HPDE6-E6E7 (cell line): ENCODE results near the gene CRISP2.

Source experiments
- DNase-seq: peaks from one replicate; pipeline ENCODE4 v3.0.0; 2011; ENCODE audit warnings: missing footprints; ENCODE audit errors: extremely low spot score

CRISP2 gene

DNA sequence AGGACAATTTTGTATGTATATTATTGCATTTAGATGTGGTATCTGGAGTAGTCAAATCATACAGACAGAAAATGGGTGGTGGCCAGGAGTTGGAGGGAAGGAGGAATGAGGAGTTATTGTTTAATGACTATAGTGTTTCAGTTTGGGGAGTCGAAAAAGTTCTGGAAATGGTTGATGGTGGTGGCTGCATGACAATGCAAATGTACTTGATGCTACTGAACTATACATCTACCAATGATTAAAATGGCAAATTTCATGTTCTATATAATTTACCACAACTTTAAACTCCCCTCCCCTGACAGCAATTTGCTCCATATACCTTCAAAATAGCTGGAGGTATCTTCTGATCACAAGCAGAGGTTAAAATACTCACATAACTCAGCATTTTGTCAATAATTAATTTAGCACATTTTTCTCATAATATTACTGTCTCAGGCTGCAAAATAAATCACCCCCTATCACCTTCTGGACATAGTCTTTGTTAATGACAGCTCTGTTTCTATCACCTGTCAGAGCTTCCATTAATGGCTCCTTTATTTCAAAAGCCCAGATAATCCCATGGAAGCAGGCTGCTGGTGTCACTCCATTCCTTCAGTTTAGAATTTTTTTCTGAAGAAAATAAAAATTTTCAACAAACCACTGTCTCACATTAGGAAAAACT lies 51.0 kb downstream of the CRISP2 start:
- DNase-seq: no peak

GRCh38 chr6:49653942-49654341 lies 59.4 kb downstream of the CRISP2 start:
- no peak for DNase-seq

- no peak for DNase-seq
These were observed 59.9 kb downstream of the CRISP2 start for GRCh38 chr6:49653438-49653837.

GRCh38 chr6:49651239-49651638 lies 62.1 kb downstream of the CRISP2 start:
- no peak for DNase-seq

- no peak for DNase-seq
These were observed 63.4 kb downstream of the CRISP2 start for GRCh38 chr6:49649988-49650387.

DNA sequence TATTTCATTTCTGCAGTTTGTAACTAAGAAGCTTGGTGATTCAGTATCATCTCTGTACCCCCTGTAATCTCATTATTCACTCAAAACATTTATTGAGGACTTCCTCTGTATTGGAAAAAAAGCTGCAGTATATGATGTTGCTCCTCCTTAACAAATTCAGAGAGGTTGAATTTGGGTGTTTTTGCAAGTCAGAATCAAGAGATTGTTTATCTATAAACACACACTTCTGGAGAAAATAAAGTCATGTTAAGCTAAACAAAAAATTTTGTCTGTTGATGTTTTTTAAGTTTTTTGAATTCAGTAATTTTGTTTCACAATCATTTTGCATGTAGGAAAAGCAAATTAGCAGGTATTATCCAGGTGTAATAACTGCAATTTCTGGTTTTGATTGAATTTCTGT lies 65.3 kb downstream of the CRISP2 start:
- DNase-seq: no peak

DNA sequence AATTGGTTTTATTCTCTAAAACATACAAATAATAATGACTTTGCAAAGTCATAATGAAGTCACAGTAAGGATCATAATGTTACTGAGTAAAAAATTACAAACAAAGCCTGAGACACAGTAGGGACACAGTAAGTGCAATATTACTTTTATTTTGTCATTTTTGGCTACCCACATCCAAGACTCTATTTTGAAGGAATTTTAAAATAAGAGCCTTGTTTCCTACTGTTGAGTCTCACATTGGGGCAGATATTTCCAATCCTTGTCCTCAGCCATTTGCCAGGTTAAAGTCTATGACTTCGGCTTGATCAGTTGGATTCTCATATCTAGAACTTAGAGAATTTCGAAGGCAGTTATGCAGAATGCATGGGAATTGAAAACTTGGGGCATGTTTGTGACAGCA lies 65.9 kb downstream of the CRISP2 start:
- DNase-seq: no peak

GRCh38 chr6:49646942-49647341 lies 66.4 kb downstream of the CRISP2 start:
- no peak for DNase-seq

DNA sequence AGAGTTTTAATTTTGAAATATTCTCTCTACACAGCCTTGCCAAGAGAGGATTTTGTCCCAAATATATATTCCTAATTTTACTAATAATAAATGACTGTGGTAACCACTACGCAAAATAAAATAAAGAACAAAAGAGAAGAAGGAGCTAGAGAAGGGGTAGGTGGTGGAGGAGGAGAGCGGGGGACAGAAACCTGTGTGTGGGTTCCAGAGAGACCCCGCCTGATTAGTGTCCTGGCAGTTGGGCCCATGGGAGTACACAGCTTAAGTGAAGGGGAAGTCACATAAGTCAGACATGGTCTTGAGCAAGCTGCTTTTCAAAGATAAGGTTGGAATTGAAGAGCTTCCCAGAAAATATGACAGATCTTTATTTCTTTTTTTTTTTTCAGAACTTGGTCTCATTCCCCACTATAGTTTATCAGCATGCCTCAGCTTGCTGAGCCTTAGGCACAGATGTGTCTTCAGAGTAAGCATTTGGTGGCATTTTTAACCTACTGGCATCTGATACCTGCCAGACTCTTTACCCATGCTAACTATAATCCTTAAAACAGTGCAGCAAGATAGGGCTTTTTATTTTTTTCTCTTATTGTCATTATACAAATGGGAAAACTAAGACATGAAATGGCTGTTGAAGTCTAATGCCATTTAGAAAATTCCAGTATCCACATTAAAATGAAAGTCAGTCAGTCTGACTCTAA lies 67.1 kb downstream of the CRISP2 start:
- DNase-seq: no peak

GRCh38 chr6:49645139-49645538 lies 68.2 kb downstream of the CRISP2 start:
- DNase-seq: no peak
